ENCODE data around the gene MPV17L2.

- TF ChIP-seq CTCF (conservative IDR thresholded peaks at IDR 0.05) = no peak
- no peak for TF ChIP-seq EZH2 (IDR thresholded peaks at IDR 0.05; ENCODE audit: low read depth)
These were observed 38.1 kb downstream of the MPV17L2 start for GRCh38 chr19:18230941-18231734.

Measured in PC-9 (cell line).